HG02763 (cell line): ENCODE results near the gene CDCP1.
A peak's percentile ranks its signal among the peaks of the same experiment; 100 is the strongest.
"Not testable (repeated sequence)": the region's sequence is repeated elsewhere in the genome, so short reads cannot be mapped to it uniquely, and the experiment has no call there.

Experiments
- ATAC-seq: cut with Tn5 transposase; IDR thresholded peaks from one replicate; pipeline ENCODE4 v1.9.1; 2021; ENCODE audit warnings: mild to moderate bottlenecking, moderate library complexity; ENCODE audit not compliant: unreplicated experiment

Gene CDCP1

GRCh38 chr3:45171283-45171682, 25.1 kb upstream of the CDCP1 start:
- ATAC-seq = no peak

- ATAC-seq = no peak
These were observed 23.9 kb upstream of the CDCP1 start for GRCh38 chr3:45170096-45170495.

GRCh38 chr3:45169125-45169904, 23.1 kb upstream of the CDCP1 start:
- no peak for ATAC-seq

- ATAC-seq = no peak
These were observed 22.3 kb upstream of the CDCP1 start for GRCh38 chr3:45168451-45168850.

- ATAC-seq = peak; percentile 71
These were observed 21.1 kb upstream of the CDCP1 start for GRCh38 chr3:45167011-45167911.

GRCh38 chr3:45166321-45166879, 20.2 kb upstream of the CDCP1 start:
- no peak for ATAC-seq

- no peak for ATAC-seq
These were observed 19.5 kb upstream of the CDCP1 start for GRCh38 chr3:45165497-45166283.

GRCh38 chr3:45164056-45164455, 17.9 kb upstream of the CDCP1 start:
- ATAC-seq = no peak

GRCh38 chr3:45163481-45163880, 17.3 kb upstream of the CDCP1 start:
- ATAC-seq = peak; percentile 56

- no peak for ATAC-seq
These were observed 8.5 kb upstream of the CDCP1 start for GRCh38 chr3:45154641-45155147.

GRCh38 chr3:45153658-45154437, 7.7 kb upstream of the CDCP1 start:
- no peak for ATAC-seq

- ATAC-seq = no peak
These were observed 6.1 kb upstream of the CDCP1 start for GRCh38 chr3:45152307-45152706.

GRCh38 chr3:45151100-45151499, 4.9 kb upstream of the CDCP1 start:
- ATAC-seq = no peak

GRCh38 chr3:45148921-45149320, 2.7 kb upstream of the CDCP1 start:
- ATAC-seq = no peak

- no peak for ATAC-seq
These were observed 955 bp downstream of the CDCP1 start for GRCh38 chr3:45145223-45145622.

- ATAC-seq = no peak
These were observed 2.2 kb downstream of the CDCP1 start for GRCh38 chr3:45143673-45144671.

- not testable (repeated sequence) for ATAC-seq
These were observed 5.4 kb downstream of the CDCP1 start for GRCh38 chr3:45140770-45141155.

- ATAC-seq = no peak
These were observed 5.9 kb downstream of the CDCP1 start for GRCh38 chr3:45140141-45140769.
